C4-2B (cell line): ENCODE data around the gene ANKRD24.
A peak's percentile ranks its signal among the peaks of the same experiment; 100 is the strongest.
"Not testable (repeated sequence)": the region's sequence is repeated elsewhere in the genome, so short reads cannot be mapped to it uniquely, and the experiment has no call there.

ENCODE experiments used
- H3K27ac ChIP-seq: fragments of 450-650 bp; 2 replicates; pipeline ENCODE4 v1.5.1; 2017
- ZFX ChIP-seq: fragments of 450-650 bp; IDR thresholded peaks from 2 replicates; pipeline ENCODE4 v1.6.1; 2017
- TF ChIP-seq, protein P1 (sequence below): fragments of 450-650 bp; conservative IDR thresholded peaks from 2 replicates; pipeline ENCODE4 v1.5.1; 2017; ENCODE audit warnings: mild to moderate bottlenecking

The ANKRD24 gene

DNA sequence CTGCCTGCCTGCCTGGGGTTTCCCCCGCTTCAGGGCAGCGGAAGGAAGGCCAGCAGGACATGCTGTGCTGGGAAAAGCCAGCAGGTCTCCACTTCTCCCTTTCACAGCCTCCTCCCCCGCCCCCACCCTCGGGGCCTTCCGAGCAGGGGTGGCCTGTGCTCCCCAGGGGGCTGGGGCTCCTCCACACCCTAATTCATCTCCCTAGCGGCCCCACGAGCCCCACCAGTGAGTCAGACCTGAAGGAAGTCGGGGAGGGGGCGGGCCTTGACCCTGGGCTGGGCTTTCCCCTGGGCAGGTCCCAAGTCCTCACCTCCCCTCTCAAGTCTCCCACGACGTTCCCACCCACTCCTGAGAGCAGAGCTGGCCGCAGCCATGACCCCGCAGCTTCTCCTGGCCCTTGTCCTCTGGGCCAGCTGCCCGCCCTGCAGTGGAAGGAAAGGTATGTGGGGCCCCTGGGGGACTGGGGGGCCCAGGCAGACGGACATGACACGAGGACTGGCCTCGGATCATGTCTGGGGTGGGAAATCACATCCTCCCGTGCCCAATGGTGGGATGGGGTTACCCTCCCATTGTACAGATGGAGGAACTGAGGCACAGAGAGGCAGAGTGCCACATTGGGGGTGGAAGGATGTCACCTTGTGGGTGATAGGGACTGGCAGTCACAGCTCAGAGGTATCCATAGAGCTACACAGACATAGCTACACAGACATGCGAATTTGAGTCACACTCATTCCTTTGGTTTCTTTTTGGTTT is 46.9 kb downstream of the ANKRD24 start, which contains the start of gene EBI3:
Gene EBI3, plus strand, starts transcription at position 345 of the 753 bp plus-strand sequence. Its CDS starts 28 bp downstream, at position 373.
- H3K27ac ChIP-seq: no peak within 1 kb of the TSS

DNA sequence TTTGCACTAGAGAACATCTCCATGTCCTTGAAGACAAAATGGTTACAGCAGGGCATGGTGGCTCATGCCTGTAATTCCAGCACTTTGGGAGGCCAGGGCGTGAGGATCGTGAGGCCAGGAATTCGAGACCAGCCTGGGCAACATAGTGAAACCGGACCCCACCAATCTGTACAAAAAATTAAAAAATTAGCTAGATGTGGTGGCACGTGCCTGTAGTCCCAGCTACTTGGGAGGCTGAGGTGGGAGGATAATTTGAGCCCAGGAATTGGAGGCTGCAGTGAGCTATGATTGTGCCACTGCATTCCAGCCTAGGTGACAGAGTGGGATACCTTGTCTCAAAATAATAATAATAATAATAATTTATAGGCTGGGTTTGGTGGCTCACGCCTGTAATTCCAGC is 47.7 kb downstream of the ANKRD24 start:
- not testable (repeated sequence) for H3K27ac ChIP-seq

More for the DNA sequence above, 46.9 kb downstream of the ANKRD24 start, which contains the start of gene EBI3:
- TF ChIP-seq ZFX: no peak
- TF ChIP-seq, protein P1, sequence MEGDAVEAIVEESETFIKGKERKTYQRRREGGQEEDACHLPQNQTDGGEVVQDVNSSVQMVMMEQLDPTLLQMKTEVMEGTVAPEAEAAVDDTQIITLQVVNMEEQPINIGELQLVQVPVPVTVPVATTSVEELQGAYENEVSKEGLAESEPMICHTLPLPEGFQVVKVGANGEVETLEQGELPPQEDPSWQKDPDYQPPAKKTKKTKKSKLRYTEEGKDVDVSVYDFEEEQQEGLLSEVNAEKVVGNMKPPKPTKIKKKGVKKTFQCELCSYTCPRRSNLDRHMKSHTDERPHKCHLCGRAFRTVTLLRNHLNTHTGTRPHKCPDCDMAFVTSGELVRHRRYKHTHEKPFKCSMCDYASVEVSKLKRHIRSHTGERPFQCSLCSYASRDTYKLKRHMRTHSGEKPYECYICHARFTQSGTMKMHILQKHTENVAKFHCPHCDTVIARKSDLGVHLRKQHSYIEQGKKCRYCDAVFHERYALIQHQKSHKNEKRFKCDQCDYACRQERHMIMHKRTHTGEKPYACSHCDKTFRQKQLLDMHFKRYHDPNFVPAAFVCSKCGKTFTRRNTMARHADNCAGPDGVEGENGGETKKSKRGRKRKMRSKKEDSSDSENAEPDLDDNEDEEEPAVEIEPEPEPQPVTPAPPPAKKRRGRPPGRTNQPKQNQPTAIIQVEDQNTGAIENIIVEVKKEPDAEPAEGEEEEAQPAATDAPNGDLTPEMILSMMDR: no peak

DNA sequence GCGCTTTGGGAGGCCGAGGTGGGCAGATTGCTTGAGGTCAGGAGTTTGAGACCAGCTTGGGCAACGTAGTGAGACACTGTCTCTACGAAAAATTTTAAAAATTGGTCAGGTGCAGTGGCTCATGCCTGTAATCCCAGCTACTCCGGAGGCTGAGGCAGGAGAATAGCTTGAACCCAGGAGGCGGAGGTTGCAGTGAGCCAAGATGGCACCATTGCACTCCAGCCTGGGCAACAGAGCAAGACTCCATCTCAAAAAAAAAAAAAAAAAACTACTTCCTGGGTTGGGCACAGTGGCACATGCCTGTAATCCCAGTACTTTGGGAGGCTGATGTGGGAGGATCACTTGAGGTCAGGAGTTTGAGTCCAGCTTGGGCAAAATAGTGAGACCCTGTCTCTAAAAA is 49.0 kb downstream of the ANKRD24 start:
- H3K27ac ChIP-seq: not testable (repeated sequence)

DNA sequence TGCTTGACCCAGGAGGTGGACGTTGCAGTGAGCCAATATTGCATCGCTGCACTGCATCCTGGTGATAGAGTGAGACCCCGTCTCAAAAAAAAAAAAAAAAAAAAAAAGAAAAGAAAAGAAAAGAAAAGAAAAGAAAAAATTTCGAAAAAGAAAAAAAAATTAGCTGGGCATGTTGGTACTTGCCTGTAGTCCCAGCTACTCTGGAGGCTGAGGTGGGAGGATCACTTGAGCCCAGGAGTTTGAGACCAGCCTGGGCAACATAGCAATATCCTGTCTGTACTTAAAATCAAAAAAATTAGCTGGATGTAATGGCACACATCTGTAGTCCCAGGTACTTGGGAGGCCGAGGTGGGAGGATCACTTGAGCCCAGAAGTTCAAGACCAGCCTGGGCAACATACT is 49.6 kb downstream of the ANKRD24 start:
- not testable (repeated sequence) for H3K27ac ChIP-seq

DNA sequence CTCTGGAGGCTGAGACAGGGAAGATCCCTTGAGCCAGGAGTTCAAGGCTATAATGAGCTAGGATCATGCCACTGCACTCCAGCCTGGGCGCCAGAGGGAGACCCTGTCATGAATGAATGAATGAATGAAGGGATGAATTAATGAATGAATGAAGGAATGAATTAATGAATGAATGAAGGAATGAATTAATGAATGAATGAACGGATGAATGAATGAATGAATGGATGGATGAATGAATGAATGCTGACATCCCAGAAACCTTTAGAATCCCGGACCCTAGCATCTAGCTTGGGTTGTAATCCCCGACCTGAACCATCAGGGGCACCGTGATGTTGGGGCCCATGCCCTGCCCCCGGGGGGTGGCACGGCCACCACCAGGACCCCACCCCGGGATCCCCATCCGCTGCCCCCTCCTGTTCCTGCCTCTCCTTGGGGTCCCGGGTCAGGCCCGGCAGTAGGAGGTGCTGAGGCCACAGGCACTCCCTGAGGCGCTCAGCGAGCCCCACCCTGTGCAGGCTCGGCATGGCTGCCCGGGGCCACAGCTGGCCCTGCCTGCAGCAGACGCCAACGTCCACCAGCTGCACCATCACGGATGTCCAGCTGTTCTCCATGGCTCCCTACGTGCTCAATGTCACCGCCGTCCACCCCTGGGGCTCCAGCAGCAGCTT is 50.3 kb downstream of the ANKRD24 start:
- H3K27ac ChIP-seq: no peak overlapping the region
- no peak for TF ChIP-seq ZFX
- TF ChIP-seq, protein P1: no peak

DNA sequence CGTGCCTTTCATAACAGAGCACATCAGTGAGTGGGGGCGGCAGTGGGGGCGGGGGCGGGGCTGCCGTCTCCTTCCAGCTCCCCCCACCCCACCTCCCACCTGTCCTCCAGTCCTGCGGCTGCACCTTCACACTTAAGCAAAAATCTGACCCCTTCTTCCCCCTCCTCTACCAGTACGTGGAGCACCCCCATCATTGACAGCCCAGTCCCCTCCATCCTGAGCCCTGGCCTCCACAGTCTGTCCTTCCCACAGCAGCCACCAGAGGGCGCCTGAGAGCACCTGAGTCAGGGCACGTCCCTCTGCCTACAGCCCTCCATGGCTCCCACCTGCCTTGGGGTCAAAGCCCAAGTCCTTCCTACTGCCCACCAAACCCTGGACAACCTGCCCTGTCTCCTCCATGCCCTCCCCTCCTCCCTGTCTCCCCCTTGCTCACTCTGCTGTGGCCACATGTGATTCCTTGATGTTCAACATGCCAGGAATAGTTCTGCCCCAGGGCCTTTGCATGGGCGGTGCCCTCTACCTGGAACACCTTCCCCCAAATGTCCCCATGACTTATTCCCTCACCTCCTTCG is 50.9 kb downstream of the ANKRD24 start:
- no peak overlapping the region for H3K27ac ChIP-seq
- TF ChIP-seq ZFX: no peak
- TF ChIP-seq, protein P1: peak; percentile 83

DNA sequence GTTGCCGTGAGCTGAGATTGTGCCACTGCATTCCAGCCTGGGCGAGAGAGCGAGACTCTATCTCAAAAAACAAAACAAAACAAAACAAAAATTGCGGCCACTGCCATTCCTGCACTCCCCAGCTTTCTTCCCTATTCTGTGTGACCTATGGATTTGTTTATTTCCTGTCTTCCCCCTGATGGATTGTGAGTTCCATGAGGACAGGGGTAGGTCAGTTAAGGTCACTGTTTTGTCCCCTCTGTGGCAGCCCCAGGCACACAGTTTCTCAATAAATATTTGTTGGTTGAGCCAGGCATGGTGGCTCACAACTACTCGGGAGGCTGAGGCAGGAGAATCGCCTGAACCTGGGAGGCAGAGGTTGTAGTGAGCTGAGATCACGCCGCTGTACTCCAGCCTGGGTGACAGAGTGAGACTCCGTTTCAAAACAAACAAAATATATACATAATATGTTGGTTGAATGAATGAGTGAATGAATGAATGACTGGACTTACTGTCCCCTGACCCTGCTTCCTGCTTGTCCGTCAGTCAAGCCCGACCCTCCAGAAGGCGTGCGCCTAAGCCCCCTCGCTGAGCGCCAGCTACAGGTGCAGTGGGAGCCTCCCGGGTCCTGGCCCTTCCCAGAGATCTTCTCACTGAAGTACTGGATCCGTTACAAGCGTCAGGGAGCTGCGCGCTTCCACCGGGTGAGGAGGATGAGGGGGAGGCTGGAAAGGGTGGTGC is 51.8 kb downstream of the ANKRD24 start:
- TF ChIP-seq, protein P1: no peak
- TF ChIP-seq ZFX: no peak

DNA sequence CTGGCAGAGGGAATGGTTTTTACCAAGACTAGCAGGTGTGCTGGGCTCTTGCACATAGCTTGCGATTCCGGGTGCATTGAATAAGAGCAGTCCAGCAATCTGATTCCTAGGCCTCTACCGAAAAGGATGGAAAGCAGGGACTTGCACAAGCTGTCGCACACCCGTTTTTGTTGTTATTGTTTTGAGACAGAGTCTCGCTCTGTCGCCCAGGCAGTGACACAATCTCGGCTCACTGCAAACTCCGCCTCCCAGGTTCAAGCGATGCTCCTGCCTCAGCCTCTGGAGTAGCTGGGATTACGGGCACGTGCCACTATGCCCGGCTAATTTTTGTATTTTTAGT is 52.3 kb downstream of the ANKRD24 start:
- H3K27ac ChIP-seq: no peak overlapping the region
- TF ChIP-seq, protein P1: no peak
- TF ChIP-seq ZFX: no peak

More for the DNA sequence above, 51.8 kb downstream of the ANKRD24 start:
- no peak overlapping the region for H3K27ac ChIP-seq

DNA sequence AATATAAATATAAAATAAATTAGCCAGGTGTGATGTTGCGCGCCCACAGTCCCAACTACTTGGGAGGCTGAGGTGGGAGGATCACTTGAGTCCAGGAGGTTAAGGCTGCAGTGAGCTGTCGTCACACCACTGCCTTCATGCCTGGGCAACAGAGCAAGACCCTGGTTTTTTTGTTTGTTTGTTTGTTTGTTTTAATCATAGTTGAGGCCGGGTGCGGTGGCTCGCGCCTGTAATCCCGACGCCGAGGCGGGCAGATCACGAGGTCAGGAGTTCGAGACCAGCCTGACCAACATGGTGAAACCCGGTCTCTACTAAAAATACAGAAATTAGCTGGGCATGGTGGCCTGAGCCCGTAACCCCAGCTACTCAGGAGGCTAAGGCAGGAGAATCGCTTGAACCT is 55.0 kb downstream of the ANKRD24 start:
- H3K27ac ChIP-seq: not testable (repeated sequence)
